Lower leg skin (tissue), 3 donors: ENCODE results near the gene RALGDS.

Experiments
- POLR2A ChIP-seq, 2 donors: fragments of 450-650 bp; IDR thresholded peaks; one replicate each; pipeline ENCODE4 v1.6.1; 2016 to 2017; ENCODE audit warnings: antibody characterized with exemption in 2 of 2, mild to moderate bottlenecking in 1 of 2, moderate library complexity in 1 of 2
- TF ChIP-seq, protein P1 (sequence below), 3 donors: fragments of 450-650 bp; IDR thresholded peaks; one replicate each; pipeline ENCODE4 v1.5.1; 2016; ENCODE audit warnings: antibody characterized with exemption in 3 of 3, mild to moderate bottlenecking in 3 of 3, moderate library complexity in 2 of 3

DNA sequence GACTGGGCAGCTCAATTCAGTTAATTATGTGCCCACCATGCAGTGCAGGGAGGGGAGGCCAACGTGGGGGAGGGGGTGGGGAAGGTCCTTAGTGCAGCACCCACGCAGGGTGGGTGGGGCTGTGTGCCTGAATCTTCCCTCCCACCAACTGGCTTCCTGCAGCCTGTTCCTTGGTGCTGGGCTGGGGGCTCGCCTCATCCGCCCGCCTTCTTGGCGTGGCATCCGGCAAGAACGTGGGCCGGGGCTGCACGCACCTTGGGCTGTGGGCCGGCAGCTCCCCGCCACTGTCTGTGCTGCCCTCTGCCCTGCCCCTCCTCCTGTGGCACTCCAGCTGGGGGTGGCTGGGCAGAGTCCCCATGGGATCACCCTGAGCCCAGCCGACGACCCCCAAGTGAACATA lies 19.6 kb upstream of the RALGDS start:
- TF ChIP-seq, protein P1, sequence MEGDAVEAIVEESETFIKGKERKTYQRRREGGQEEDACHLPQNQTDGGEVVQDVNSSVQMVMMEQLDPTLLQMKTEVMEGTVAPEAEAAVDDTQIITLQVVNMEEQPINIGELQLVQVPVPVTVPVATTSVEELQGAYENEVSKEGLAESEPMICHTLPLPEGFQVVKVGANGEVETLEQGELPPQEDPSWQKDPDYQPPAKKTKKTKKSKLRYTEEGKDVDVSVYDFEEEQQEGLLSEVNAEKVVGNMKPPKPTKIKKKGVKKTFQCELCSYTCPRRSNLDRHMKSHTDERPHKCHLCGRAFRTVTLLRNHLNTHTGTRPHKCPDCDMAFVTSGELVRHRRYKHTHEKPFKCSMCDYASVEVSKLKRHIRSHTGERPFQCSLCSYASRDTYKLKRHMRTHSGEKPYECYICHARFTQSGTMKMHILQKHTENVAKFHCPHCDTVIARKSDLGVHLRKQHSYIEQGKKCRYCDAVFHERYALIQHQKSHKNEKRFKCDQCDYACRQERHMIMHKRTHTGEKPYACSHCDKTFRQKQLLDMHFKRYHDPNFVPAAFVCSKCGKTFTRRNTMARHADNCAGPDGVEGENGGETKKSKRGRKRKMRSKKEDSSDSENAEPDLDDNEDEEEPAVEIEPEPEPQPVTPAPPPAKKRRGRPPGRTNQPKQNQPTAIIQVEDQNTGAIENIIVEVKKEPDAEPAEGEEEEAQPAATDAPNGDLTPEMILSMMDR (IDR thresholded peaks at IDR 0.05), result no peak
- TF ChIP-seq POLR2A (IDR thresholded peaks at IDR 0.05), result no peak
